Progenitor cell of endocrine pancreas (in vitro differentiated cells): ENCODE results near the gene C2orf80. TPM values are rescaled to one million over a fixed set of nuclear protein-coding genes. Genes with fewer than 3 reads are reported as not detected.

Experiments
- DNase-seq: peaks from one replicate; pipeline ENCODE4 v3.0.0; 2021; ENCODE audit warnings: low spot score; ENCODE audit not compliant: unreplicated experiment
- H3K27ac Mint-ChIP-seq: 2 replicates; pipeline ENCODE4 v1.8.0; 2021; ENCODE audit warnings: mild to moderate bottlenecking, moderate library complexity, mixed read lengths
- H3K27me3 Mint-ChIP-seq: 2 replicates; pipeline ENCODE4 v1.8.0; 2021; ENCODE audit warnings: mixed read lengths
- H3K36me3 Mint-ChIP-seq: 2 replicates; pipeline ENCODE4 v1.8.0; 2022; ENCODE audit warnings: mixed read lengths; ENCODE audit not compliant: insufficient read depth
- H3K4me1 Mint-ChIP-seq: 2 replicates; pipeline ENCODE4 v1.8.0; 2021; ENCODE audit warnings: low read depth, mixed read lengths
- H3K4me3 Mint-ChIP-seq: 2 replicates; pipeline ENCODE4 v1.8.0; 2021; ENCODE audit warnings: low read depth, mild to moderate bottlenecking, moderate library complexity, mixed read lengths
- H3K9me3 Mint-ChIP-seq: 2 replicates; pipeline ENCODE4 v1.8.0; 2021; ENCODE audit warnings: low read depth, mixed read lengths
- CTCF ChIP-seq: fragments of 200-600 bp; sonication (generic); IDR thresholded peaks from one replicate; pipeline ENCODE4 v1.5.0; 2021; ENCODE audit warnings: antibody characterized with exemption, mild to moderate bottlenecking; ENCODE audit not compliant: unreplicated experiment
- long read RNA-seq: library from polyadenylated mRNA; unstranded; transcript quantifications from one replicate; pipeline ENCODE4 v2.0.0, GENCODE V29; 2020
- total RNA-seq: library from RNA; stranded (reverse); gene quantifications from 2 replicates; pipeline ENCODE4 v1.2.1, GENCODE V29; 2021

The C2orf80 gene
- not detected in 2 replicates for total RNA-seq
- long read RNA-seq, result 0 reads

- Mint-ChIP-seq H3K4me3 (no peak within 1 kb of the TSS), H3K36me3 (no peaks in the 10 kb centered on the region), H3K9me3 (no peaks in the 10 kb centered on the region), H3K27me3 (no peaks in the 10 kb centered on the region), H3K4me1 (peaks cover 7% of the 10 kb centered on the region), H3K27ac (no peak within 1 kb of the TSS)
- TF ChIP-seq CTCF, result no peak
- DNase-seq, result no peak
Measured at GRCh38 chr2:208189810-208190503, at the start of gene C2orf80. Gene C2orf80, minus strand, starts transcription at chr2:208190030. Its CDS starts 3,044 bp downstream, at chr2:208186986.

- Mint-ChIP-seq H3K36me3 (peaks cover 41% of the 10 kb centered on the region), H3K4me3 (no peak overlapping the region), H3K9me3 (peaks cover 5% of the 10 kb centered on the region), H3K27me3 (no peaks in the 10 kb centered on the region), H3K27ac (no peak overlapping the region), H3K4me1 (peaks cover 8% of the 10 kb centered on the region)
- TF ChIP-seq CTCF, result no peak
- no peak for DNase-seq
Measured at GRCh38 chr2:208235860-208236259, 46.0 kb upstream of the C2orf80 start.

- no peaks in the 10 kb centered on the region for H3K27me3 Mint-ChIP-seq
- H3K9me3 Mint-ChIP-seq, result peaks cover 5% of the 10 kb centered on the region
- H3K4me1 Mint-ChIP-seq, result peaks cover 3% of the 10 kb centered on the region
- TF ChIP-seq CTCF, result no peak
- no peak for DNase-seq
- no peak overlapping the region for H3K27ac Mint-ChIP-seq
- H3K36me3 Mint-ChIP-seq, result peaks cover 37% of the 10 kb centered on the region
- no peak overlapping the region for H3K4me3 Mint-ChIP-seq
Measured at GRCh38 chr2:208234786-208235185, 45.0 kb upstream of the C2orf80 start.

GRCh38 chr2:208228476-208228875 is 38.6 kb upstream of the C2orf80 start:
- no peak overlapping the region for H3K27ac Mint-ChIP-seq
- no peak for TF ChIP-seq CTCF
- peaks cover 5% of the 10 kb centered on the region for H3K9me3 Mint-ChIP-seq
- H3K36me3 Mint-ChIP-seq, result peaks cover 1% of the 10 kb centered on the region
- no peak overlapping the region for H3K4me3 Mint-ChIP-seq
- H3K4me1 Mint-ChIP-seq, result no peaks in the 10 kb centered on the region
- no peaks in the 10 kb centered on the region for H3K27me3 Mint-ChIP-seq
- no peak for DNase-seq

GRCh38 chr2:208227581-208228232 is 37.9 kb upstream of the C2orf80 start:
- no peak for TF ChIP-seq CTCF
- no peak overlapping the region for H3K27ac Mint-ChIP-seq
- DNase-seq, result no peak
- H3K4me1 Mint-ChIP-seq, result no peaks in the 10 kb centered on the region
- H3K36me3 Mint-ChIP-seq, result peaks cover 1% of the 10 kb centered on the region
- H3K27me3 Mint-ChIP-seq, result no peaks in the 10 kb centered on the region
- H3K4me3 Mint-ChIP-seq, result no peak overlapping the region
- peaks cover 5% of the 10 kb centered on the region for H3K9me3 Mint-ChIP-seq
